Neuron (in vitro differentiated cells): ENCODE measurements around the gene TCTN1.

ENCODE experiments used
- H2AFZ ChIP-seq: one replicate; pipeline ENCODE4 v1.6.1; 2013; ENCODE audit warnings: low read depth, mild to moderate bottlenecking, inconsistent platforms, low read length, moderate library complexity
- H3K27me3 ChIP-seq: one replicate; pipeline ENCODE4 v1.6.1; 2013; ENCODE audit warnings: low read length; ENCODE audit not compliant: insufficient read depth
- H3K36me3 ChIP-seq: one replicate; pipeline ENCODE4 v1.6.1; 2013; ENCODE audit warnings: low read length; ENCODE audit not compliant: insufficient read depth
- H3K4me1 ChIP-seq: one replicate; pipeline ENCODE4 v1.6.1; 2013; ENCODE audit warnings: low read length; ENCODE audit not compliant: insufficient read depth
- H3K4me3 ChIP-seq: 2 replicates; pipeline ENCODE4 v1.5.1; 2013; ENCODE audit warnings: mild to moderate bottlenecking, low read length, moderate library complexity
- H3K9me3 ChIP-seq: one replicate; pipeline ENCODE4 v1.6.1; 2013; ENCODE audit warnings: low read length

Gene TCTN1

DNA sequence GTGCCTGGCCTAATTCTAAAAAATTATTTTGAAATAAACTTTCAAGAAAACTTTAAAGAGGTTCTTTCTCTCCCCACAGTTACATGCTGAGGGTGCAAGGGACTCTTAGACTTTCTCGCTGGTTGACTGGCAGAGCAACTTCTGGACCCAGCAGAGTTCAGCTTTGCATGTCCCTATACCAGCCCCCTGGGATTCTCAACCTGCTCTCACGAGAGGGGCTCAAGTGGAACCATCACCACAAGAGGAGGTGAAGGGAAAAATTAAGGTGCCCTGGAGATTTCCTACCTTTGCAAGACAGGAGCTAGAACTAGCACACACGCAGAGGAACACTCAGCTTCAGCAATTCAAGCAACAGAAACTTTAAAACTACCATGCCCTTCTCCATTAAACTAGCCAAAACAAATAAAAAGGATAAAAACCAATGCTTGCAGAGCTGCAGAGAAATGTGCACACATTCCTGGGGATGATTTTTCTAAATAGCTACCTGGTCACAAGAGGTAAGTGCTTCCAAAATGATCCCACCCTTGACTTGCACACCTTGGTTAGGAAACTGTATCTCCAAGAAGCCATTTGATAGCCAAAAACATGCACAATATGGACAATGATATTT, 72.5 kb downstream of the TCTN1 start:
- no peak overlapping the region for H2AFZ ChIP-seq
- H3K4me3 ChIP-seq: no peak overlapping the region
- H3K9me3 ChIP-seq: peaks cover 3% of the 10 kb centered on the region
- H3K4me1 ChIP-seq: no peaks in the 10 kb centered on the region
- no peaks in the 10 kb centered on the region for H3K36me3 ChIP-seq
- peaks cover 36% of the 10 kb centered on the region for H3K27me3 ChIP-seq

DNA sequence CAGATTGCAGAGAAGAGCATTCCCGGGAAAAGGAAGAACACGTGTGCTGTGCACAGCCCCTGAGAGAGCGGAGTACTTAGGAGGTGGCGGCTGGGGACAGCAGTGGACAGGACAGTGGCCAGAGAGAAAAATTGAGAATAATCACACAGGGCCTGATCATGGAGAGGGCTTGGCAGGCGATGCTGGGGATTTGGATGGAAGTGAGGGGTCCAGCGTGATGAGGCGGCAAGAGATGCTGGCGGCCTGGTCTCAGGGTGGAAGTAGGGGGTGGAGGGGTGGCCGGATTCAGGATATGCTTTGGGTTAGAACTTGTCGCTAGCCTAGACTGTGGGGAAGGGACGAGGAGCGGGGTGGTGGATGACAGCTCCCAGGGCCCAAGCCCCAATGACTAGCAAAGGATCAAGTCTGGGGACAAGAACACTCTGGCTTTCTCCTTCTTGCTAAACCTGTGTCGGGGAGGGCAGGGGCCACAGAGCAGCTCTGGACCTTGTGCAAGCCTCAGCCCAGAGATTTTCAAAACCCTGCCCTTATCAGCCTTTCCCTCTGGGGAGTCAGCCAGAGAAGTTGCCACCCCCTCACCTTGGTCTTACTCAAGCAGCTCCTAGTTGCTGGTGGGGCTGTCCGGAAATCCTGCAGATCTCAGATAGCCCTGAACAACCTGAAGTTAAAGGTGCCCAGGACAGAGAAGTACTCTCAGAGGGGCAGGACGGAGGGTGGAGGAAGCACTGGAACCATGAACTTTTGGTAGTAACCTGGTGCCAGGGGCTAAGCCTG, 73.7 kb downstream of the TCTN1 start:
- H3K4me3 ChIP-seq: no peak overlapping the region
- H3K9me3 ChIP-seq: peaks cover 6% of the 10 kb centered on the region
- peaks cover 43% of the 10 kb centered on the region for H3K27me3 ChIP-seq
- no peaks in the 10 kb centered on the region for H3K36me3 ChIP-seq
- no peak overlapping the region for H2AFZ ChIP-seq
- no peaks in the 10 kb centered on the region for H3K4me1 ChIP-seq

DNA sequence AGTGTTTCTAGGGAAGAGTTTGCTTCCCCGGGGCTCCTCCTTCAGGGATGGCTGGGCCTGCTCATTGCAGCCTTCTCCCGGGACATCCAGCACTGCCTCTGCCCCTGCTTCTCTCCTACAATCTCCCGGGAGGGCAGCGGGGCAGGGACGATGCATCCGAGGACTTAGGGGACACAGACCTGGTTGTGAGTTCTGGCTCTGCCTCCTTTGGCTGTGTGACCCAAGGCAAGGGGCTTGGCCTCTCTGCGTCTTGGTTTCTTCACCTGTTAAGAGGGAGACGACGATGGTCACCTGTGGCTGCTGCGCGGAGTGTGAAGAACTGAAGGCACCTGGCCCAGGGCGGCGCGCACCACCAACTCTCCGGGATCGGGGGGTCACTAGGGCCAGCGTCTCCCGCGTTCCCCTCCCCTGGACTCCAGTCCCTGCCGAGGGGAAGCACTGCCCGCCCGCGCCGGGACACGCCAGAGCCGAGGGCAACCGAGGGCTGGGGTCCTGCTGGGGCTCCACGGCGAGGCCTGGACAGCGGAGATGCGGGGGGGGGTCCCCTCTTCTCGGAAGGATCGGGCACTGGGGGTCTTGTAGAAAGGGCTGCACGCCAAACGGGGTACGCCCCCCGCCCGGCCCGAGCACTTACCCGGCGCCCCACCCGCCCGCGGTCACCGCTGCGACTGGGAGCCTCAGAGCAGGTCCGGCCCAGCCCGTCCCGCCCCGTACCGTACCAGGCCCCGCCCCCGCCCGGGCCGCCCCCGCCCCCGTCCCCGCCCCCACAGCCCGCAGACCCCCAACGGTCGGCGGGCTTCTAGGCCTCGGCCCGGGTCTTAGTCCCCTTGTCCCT, 74.7 kb downstream of the TCTN1 start, which contains the start of gene HVCN1:
Gene HVCN1, minus strand, starts transcription at position 670 of the 835 bp plus-strand sequence. CDS start 5,870 bp downstream, outside the sequence.
- Histone ChIP-seq H3K4me3 (peak within 1 kb of the TSS; percentile 9), H3K36me3 (no peaks in the 10 kb centered on the region), H3K4me1 (no peaks in the 10 kb centered on the region), H3K27me3 (peaks cover 43% of the 10 kb centered on the region), H3K9me3 (peaks cover 6% of the 10 kb centered on the region), H2AFZ (no peak within 1 kb of the TSS)

DNA sequence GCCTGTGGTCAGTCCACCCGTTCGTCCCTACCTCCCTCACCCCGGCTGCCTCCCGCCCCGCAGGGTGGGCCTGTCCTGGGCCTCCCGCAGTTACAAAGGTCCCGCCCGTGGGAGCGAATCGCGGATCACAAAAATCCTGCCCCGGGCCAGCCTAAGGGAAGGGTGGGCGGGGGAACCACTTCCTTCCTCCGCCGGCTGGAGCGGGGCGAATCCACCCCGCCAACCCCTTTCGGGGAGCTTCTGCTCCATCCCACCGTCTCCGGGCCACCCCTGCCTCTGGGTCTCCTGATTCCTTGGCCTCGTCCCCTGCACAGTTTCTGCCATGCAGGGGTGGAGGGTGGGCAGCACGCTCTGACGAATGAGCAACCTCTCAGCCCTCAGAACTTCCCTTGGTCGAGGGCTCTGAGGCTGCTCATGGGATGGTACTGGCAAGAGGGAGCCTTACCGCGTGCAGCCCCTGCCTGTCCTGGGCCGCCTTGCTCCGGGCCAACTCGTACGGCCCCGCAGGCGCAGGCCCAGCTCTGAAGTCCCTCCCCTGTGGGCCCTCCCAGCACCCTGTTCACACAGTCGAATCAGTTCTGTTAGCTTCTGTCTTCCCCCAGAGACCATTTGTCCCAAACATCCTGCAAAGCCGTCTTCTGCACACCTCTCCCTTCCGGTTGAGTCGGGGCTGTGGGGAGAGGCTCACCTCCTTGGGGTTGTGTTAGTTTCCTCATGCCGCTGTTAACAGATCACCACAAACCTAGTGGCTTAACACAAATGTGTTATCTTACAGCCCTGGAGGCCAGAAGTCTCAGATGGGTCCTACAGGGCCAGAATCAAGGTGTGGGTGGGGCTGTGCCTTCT, 75.6 kb downstream of the TCTN1 start:
- H3K27me3 ChIP-seq: peaks cover 43% of the 10 kb centered on the region
- peaks cover 6% of the 10 kb centered on the region for H3K9me3 ChIP-seq
- no peak overlapping the region for H3K4me3 ChIP-seq
- H2AFZ ChIP-seq: no peak overlapping the region
- H3K36me3 ChIP-seq: no peaks in the 10 kb centered on the region
- H3K4me1 ChIP-seq: no peaks in the 10 kb centered on the region

DNA sequence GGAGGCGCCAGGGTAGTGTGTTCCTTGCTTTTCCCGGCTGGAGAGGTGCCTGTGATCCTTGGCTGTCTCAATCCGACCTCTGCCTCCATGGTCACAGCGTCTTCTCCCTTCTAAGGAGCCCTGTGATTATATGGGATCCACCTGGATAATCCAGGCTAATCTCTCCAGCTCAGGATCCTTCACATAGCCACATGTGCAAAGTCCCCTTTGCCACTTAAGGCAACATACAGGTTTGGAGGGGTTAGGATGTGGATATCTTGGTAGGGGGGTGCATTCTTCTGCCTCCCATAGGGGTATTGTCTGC, 76.2 kb downstream of the TCTN1 start:
- no peak overlapping the region for H2AFZ ChIP-seq
- no peaks in the 10 kb centered on the region for H3K36me3 ChIP-seq
- H3K4me1 ChIP-seq: no peaks in the 10 kb centered on the region
- H3K9me3 ChIP-seq: peaks cover 6% of the 10 kb centered on the region
- no peak overlapping the region for H3K4me3 ChIP-seq
- peaks cover 43% of the 10 kb centered on the region for H3K27me3 ChIP-seq

DNA sequence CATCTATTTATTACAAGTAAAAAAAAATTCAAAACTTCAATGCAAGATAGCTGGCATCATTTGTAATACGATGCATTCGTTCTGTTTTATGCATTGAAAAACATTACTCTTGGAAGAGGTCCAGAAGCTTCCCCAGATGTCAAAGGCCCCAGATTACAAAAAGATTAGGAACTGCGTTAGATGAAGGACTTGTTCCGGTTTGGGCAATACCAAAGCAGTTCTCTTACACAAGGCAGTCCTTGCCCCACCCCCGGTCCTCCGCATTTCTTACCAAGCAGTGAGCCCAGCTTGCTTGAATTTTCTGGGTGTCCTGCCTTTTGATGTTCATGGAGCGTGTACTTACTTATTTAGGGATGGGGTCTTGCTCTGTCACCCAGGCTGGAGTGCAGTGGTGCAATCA, 79.8 kb downstream of the TCTN1 start:
- Histone ChIP-seq H3K4me1 (no peaks in the 10 kb centered on the region), H3K9me3 (peaks cover 6% of the 10 kb centered on the region), H3K27me3 (peaks cover 18% of the 10 kb centered on the region), H2AFZ (no peak overlapping the region), H3K36me3 (no peaks in the 10 kb centered on the region), H3K4me3 (no peak overlapping the region)

DNA sequence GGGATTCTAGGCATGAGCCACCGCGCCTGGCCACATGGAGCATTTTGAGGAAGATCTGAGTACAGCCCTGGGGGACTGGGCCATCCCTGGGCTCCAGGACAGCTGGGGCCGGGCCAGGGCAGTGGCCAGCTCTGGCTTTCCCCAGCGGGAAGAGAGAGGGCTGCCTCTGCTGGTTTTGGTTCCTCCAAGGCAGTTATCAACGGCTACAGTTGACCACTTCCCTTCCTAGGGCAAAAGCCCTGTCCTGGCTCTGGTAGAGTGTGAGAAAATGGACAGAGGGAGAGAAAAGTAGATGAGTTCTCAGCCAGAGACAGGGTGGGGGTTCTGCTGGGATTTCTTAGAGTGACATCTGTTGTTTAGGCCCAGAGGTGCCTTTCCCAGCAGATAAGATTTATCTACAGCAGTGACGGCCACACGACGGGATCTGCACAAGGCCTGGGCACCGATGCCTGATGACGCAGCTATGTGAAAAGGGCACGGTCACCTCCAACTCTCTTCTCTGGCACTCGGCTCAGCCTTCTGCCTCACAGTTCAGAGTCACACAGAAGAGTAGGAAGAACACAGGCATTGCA, 80.5 kb downstream of the TCTN1 start:
- peaks cover 17% of the 10 kb centered on the region for H3K27me3 ChIP-seq
- H3K4me3 ChIP-seq: no peak overlapping the region
- no peak overlapping the region for H2AFZ ChIP-seq
- H3K36me3 ChIP-seq: no peaks in the 10 kb centered on the region
- peaks cover 5% of the 10 kb centered on the region for H3K9me3 ChIP-seq
- no peaks in the 10 kb centered on the region for H3K4me1 ChIP-seq

DNA sequence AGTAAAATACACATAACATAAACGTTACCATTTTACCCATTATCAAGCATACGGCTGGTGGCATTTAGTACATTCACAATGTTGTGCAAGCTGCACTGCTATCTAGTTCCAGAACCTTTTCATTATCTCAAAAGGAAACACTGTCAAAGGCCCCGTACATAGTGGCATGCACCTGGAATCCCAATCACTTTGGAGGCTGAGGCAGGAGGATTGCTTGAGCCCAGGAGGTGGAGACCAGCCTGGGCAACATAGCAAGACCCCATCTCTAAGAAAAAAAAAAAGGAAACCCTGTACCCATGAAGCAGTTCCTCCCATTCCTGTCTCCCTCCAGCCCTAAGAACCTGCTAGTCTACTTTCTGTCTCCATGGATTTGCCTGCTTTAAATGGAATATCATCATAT, 82.4 kb downstream of the TCTN1 start:
- no peak overlapping the region for H2AFZ ChIP-seq
- no peaks in the 10 kb centered on the region for H3K4me1 ChIP-seq
- H3K4me3 ChIP-seq: no peak overlapping the region
- peaks cover 8% of the 10 kb centered on the region for H3K27me3 ChIP-seq
- H3K9me3 ChIP-seq: peaks cover 3% of the 10 kb centered on the region
- no peaks in the 10 kb centered on the region for H3K36me3 ChIP-seq

DNA sequence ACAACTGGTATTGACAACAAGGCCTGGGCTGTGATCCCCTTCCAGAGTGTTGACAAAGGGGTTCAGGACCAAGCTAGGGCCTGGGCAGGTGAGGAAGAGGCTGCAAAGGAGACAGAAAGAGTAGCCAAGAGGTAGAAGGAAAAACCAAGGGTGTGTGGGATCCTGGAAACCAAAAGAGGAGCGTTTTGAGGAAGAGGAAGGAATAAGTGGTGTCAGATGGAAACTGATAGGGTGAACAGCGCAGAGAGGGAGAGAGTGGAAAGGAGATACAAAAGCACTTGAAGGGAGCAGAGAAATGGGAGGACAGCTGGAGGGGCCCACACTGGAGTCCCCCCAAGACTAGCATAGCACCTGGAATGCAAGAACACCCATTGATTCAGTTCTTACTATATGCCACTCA, 83.3 kb downstream of the TCTN1 start:
- Histone ChIP-seq H3K36me3 (no peaks in the 10 kb centered on the region), H3K4me1 (no peaks in the 10 kb centered on the region), H2AFZ (no peak overlapping the region), H3K4me3 (no peak overlapping the region), H3K9me3 (no peaks in the 10 kb centered on the region), H3K27me3 (peaks cover under 1% of the 10 kb centered on the region)

DNA sequence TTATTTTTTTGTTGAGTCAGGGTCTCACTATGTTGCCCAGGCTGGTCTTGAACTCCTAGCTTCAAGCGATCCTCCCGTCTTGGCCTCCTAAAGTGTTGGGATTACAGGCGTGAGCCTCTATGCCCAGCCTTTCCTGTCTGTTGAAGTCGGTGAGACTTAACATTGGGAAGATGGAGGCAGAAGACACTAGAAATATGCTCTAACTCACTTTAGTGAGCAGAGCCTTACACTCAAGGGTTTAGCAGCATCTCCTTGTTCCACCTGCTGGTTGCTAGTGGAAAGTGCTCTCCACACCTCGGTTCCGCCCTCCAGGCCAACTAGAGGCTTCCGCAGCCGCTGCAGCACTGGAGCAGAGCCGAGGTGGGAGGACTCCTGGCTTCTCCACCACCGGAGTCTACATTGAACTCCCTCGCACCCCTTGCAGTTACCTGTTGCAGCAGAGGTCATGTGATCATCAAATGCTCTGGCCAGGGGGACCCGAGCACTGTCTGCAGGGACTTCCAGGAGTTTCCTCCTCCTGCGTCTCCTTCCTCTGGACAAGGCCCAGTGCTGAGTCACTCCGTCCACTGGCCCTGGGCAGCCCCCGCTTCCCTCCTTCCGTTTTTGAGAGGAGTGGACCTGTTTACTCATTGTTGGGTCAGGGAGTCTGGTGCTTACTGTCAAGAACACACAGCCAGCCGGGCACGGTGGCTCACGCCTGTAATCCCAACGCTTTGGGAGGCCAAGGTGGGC, 84.4 kb downstream of the TCTN1 start:
- no peak overlapping the region for H2AFZ ChIP-seq
- no peaks in the 10 kb centered on the region for H3K9me3 ChIP-seq
- H3K4me3 ChIP-seq: no peak overlapping the region
- H3K4me1 ChIP-seq: no peaks in the 10 kb centered on the region
- no peaks in the 10 kb centered on the region for H3K27me3 ChIP-seq
- no peaks in the 10 kb centered on the region for H3K36me3 ChIP-seq
